Suppressor macrophage treated with lipopolysaccharide for 1 hour (primary cell): ENCODE results near the gene COL17A1.

ENCODE experiments used
- DNase-seq, 3 donors: peaks; one replicate each; pipeline ENCODE4 v3.0.0-alpha.2; 2020 to 2022

COL17A1 gene

DNA sequence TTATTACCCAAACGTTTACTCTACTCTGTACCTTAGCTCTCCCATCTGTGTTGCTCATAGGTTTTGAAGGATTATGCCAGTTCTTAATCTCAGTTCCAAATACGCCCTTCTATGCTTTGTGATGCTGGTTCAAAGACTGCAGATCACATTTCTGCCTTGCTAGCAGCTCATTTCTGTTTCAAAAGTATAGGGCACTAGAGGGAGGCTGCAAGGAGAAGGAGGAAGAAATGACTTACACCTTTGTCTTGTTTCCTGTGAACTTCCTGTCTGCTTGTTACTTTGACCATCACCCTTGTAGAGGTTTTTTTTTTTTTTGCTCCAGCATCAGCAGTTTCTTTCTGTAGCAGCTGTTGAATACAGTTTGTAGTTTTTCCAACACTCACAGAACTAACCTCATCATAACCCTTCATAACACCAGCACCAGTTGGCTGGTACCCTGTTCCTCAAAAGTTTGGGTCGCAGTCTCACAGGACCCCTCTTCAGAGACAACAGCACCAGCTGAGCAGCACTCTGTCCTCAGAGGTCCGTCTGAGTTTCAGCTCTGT lies 102.2 kb downstream of the COL17A1 start:
- DNase-seq, result no peak

DNA sequence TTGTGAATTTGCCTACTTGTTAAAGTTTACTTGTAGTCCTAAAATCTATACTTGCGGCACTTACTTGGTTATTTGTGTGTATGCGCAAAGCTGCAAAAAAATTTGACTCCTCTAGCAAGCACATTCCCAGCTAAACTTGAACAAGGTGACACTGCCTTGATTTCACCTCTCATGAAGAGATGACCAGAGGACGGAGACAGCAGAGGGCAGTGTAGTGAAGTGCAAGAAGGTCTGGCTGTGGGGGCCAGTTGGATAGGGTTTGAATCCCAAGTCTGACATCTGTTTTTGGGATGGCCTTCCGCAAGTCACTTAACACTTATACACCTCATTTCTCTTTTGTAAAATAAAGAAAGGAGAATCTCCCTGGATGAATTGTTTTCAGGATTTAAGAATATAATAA lies 103.0 kb downstream of the COL17A1 start:
- DNase-seq, result no peak
